WTC11 (cell line): ENCODE data around the gene RC3H1.

Experiments used
- ATF3 ChIP-seq: sonication (generic); formaldehyde crosslinking; conservative IDR thresholded peaks from 2 replicates; pipeline ENCODE4 v1.8.1; 2022; ENCODE audit warnings: mild to moderate bottlenecking, missing genetic modification reagents
- CTCF ChIP-seq: fragments of 200-600 bp; IDR thresholded peaks from 2 replicates; pipeline ENCODE4 v1.8.0; 2022; ENCODE audit warnings: antibody characterized with exemption
- HMGXB4 ChIP-seq: sonication (generic); formaldehyde crosslinking; IDR thresholded peaks from 2 replicates; pipeline ENCODE4 v1.8.1; 2023; ENCODE audit warnings: mild to moderate bottlenecking, moderate library complexity, missing genetic modification reagents
- ZNF232 ChIP-seq: sonication (generic); formaldehyde crosslinking; IDR thresholded peaks from 2 replicates; pipeline ENCODE4 v1.8.0; 2022; ENCODE audit warnings: mild to moderate bottlenecking, missing genetic modification reagents

DNA sequence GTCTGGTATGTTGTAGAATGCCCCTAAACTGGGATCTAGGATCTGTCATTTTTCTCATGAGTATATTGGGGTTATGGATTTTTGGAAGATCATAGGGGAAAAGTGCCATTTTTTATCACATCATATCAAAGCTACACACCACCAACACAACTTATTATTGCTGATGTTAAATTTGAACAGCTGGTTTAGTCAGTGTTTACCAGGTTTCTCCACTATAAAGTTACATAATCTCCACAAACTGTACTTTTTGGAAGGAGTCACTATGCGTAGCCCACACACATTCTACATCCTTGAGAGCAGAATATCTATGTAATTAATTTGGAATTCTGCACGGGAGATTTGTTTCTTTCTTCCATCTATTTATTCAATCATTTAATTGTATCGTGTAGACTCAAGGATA lies 35.2 kb downstream of the RC3H1 start:
- TF ChIP-seq HMGXB4 (CRISPR knock-in tag) = no peak
- TF ChIP-seq ZNF232 = no peak
- TF ChIP-seq CTCF = no peak
- TF ChIP-seq ATF3 (CRISPR knock-in tag) = no peak
